Measurements from ENCODE around the gene ADPRHL1. TPM values are rescaled to one million over a fixed set of nuclear protein-coding genes. Genes with fewer than 3 reads are reported as not detected.

Gene ADPRHL1
- total RNA-seq, 1 donor from 2014 or later, result 0.77 TPM

DNA sequence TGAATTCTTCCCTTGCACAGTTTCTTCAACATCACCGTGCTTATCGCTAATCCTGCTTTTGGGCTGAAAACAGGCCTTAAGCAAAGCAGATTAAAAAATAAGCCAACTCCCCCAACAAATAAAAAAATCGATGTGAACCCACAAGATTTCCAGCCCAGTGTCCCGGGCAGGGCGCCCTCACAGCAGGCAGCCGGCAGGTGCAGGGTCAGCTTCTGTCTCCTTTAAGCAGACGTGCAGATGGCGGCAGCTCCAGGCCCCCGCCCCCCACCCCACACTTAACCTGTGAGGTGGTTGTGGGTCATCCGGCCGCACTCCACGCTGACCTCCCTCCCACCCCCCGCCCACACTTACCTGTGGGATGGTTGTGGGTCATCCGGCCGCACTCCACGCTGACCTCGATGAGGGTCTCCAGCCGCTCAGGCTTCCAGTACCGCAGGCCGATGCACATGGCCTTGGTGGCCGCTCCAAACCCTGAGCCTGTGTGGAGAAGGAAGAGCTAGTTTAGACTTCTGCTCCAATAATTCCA lies 19.8 kb downstream of the ADPRHL1 start:
- DNase-seq (ENCODE audit: low read depth in 2 of 2), result no peak

GRCh38 chr13:113432506-113433270 lies 20.6 kb downstream of the ADPRHL1 start:
- DNase-seq (ENCODE audit: low read depth in 2 of 2), result no peak

GRCh38 chr13:113431171-113431570 lies 22.1 kb downstream of the ADPRHL1 start:
- DNase-seq (ENCODE audit: low read depth in 2 of 2), result no peak

DNA sequence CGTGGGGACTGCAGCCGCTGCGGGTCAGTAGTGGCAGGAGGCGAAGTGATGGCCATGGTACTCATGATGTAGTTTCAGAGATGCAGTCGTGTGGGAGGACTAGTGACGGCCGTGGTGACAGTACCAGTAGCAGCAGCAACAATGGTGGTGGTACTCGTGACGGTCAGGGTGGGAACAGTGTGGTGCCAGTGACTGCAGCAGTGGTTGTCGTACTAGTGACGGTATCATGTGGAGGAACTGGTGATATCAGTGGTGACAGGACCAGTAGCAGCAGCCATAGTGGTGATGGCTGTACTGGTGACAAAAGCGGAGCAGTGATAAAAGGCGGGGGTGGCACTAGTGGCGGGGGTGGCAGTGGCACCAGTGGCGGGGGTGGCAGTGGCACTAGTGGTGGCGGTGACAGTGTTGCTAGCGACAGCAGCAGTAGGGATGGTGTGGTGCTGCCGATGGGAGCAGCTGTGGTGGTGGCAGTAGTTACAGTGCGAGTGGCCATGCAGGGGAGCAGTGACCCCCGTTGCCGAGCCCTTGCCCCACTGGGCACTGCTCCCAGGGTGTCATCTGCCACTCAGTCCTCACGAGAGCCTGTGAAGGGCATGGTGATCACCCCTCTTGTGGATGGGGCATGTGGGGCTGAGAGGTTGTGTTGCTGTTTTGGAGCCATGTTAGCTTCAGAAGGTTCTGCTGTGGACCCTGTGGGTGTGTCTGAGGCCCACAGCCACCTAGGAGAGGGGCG lies 22.7 kb downstream of the ADPRHL1 start:
- DNase-seq (ENCODE audit: low read depth in 2 of 2), result no peak

GRCh38 chr13:113429608-113429985 lies 23.7 kb downstream of the ADPRHL1 start:
- no peak for DNase-seq (ENCODE audit: low read depth in 2 of 2)

GRCh38 chr13:113428871-113429607 lies 24.2 kb downstream of the ADPRHL1 start:
- no peak for DNase-seq (ENCODE audit: low read depth in 2 of 2)

- DNase-seq (ENCODE audit: low read depth in 2 of 2), result no peak
Measured at GRCh38 chr13:113428469-113428865, 24.8 kb downstream of the ADPRHL1 start.

GRCh38 chr13:113427562-113428468 lies 25.5 kb downstream of the ADPRHL1 start:
- DNase-seq (ENCODE audit: low read depth in 2 of 2), result no peak

- DNase-seq (ENCODE audit: low read depth in 2 of 2), result no peak
Measured at GRCh38 chr13:113426591-113426986, 26.7 kb downstream of the ADPRHL1 start.

DNA sequence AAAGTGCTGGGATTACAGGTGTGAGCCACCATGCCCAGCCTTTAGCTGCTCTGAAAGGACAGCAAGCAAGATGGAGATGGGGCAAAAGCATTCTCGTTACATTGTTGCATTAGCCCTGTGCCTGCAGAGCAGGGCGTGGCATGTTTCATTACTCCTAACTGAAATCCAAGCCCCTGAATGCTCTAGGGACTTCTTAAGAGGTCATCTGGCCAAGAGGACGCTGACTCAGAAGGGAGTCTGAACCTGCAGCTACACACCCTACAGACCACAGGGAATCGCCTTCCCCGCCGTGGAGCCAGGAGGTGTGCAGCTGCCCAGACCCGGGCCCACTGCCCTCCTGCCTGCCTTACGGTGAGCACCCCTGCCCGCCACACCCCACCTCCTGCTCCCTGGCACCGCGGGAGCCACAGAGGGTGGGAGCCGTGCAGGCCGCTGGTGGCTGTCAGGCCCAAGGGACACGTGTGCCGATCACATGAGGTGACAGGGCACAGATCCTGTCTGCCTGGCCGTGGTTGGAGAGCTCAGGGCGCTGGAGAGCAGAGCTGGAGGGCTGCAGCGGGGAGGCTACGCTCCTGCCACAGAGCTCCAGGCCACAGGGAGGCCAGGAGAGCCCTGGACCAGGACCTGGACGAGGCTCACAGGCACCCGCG lies 27.2 kb downstream of the ADPRHL1 start:
- no peak for DNase-seq (ENCODE audit: low read depth in 2 of 2)

DNA sequence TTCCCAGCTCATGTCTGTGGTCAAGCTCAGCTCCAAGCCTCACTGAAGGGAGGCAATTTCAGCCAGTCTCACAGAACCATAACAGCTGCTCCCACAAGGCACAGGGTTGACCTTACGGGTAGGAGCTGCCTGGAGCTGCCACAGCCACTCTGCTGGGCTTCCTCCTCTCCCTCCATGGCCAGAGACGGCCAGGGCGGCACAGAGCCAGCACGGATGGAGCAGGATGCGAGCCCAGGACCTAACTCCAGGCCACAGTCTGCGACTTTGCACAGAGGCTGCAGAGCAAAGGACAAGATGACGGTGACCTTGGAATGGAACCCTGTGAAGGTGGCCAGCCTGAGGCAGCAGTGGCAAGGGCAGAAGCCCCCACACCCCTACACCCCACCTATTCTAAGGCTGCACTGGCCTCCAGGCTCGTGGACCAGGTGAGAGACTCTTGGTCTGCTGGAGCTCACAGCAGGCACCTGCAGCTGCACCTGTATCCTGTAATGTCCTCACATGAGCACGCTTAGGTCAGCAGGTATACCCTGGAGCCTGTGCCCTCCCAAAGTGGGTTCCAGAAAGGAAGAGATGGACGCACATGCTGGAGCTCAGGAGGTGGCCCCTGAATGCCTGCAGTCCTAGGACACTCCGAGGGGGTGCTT lies 29.6 kb downstream of the ADPRHL1 start:
- no peak for DNase-seq (ENCODE audit: low read depth in 2 of 2)

GRCh38 chr13:113422807-113423519 lies 30.3 kb downstream of the ADPRHL1 start:
- no peak for DNase-seq (ENCODE audit: low read depth in 2 of 2)

DNA sequence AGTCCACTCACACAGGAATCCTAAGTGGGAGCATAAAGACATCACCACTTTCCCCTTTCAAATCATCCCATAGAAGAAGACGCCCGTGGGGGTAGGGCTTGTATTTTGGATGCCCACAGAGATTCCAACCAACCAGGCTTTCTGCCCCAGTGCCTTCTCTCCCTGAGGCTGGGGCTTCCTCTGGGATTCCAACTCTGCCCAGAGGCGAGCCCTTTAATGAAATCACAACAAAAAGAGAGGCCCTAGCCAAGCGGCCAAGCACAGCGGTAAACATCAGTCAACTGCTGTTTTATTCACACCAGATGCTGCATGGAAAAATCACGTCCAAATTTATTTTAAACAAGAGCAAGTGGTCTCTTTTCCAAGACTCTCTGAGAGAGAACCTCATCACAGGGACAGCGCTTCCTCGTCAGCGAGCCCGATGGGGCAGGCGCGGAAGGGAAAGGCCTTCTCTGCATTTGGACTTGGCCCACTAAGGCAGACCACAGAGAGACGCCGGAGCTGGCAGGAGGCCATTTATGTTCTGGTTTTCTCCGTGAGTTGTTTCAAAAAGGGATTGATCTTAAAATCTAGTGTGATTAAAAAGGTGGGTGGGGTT lies 31.5 kb downstream of the ADPRHL1 start:
- no peak for DNase-seq (ENCODE audit: low read depth in 2 of 2)

DNA sequence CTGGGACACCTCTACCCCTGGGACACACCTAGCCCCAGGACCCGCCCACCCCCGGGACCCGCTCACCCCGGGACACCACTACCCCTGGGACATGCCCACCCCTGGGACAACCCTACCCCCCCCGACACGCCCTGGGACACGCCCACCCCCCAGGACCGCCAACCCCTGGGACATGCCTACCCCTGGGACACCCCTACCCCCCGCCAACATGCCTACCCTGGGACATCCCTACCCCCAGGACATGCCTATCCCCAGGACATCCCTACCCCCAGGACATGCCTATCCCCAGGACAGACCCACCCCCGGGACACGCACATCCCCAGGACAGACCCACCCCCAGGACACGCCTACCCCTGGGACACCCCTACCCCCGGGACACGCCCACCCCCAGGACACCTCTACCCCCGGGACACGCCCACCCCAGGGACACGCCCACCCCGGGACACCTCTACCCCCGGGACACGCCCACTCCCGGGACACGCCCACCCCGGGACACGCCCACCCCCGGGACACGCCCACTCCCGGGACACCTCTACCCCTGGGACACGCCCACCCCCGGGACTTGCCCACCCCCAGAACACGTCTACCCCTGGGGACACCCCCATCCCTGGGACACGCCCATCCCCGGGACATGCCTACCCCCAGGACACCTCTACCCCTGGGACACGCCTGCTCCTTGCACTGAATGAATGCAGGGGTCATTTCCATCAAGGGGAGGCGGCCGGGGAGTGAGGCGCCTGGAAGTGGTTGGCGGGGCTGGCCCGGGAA lies 32.3 kb downstream of the ADPRHL1 start:
- no peak for DNase-seq (ENCODE audit: low read depth in 2 of 2)

- no peak for DNase-seq (ENCODE audit: low read depth in 2 of 2)
Measured at GRCh38 chr13:113420232-113420631, 33.1 kb downstream of the ADPRHL1 start.

DNA sequence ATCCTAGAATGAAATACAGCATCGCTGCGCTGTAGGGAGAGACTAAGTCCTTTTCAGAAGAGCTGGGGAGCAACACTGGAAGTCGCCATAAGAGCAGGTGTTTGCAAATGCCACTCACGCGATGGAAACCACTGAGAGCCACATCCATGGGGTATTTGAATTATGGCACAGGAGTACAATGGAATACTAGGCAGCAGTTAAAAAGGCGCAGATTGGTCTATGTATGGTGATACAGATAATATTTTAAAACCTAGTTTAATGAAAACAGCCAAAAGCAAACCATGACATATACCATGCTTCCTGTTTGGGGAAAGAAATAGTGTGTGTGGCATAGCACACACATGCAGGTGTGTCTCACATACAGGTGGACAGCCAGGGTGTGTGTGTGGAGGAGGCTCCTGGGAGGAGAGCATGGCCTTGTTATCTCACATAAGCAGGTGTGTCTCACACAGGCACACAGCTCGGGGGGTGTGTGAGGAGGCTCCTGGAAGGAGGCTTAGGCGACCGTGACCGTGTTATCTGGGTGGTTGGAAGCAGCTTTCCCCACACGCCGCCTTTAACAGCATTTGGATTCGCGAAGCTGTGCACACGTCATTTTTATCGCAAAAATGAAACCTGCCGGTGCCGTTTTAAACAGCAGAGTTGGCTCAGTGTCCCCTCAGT lies 33.6 kb downstream of the ADPRHL1 start:
- no peak for DNase-seq (ENCODE audit: low read depth in 2 of 2)

GRCh38 chr13:113418722-113419049 lies 34.6 kb downstream of the ADPRHL1 start:
- DNase-seq (ENCODE audit: low read depth in 2 of 2), result no peak

All from dermis microvascular lymphatic vessel endothelial cell (primary cell).